NCI-H2196 treated with DMSO at 0.1 percent for 48 hours (cell line): ENCODE results near the gene DDHD1.

Source experiments
- DNase-seq: peaks from one replicate; lab custom pipeline; 2025; ENCODE audit not compliant: unreplicated experiment; lab: John Stamatoyannopoulos, UW

Gene DDHD1

DNA sequence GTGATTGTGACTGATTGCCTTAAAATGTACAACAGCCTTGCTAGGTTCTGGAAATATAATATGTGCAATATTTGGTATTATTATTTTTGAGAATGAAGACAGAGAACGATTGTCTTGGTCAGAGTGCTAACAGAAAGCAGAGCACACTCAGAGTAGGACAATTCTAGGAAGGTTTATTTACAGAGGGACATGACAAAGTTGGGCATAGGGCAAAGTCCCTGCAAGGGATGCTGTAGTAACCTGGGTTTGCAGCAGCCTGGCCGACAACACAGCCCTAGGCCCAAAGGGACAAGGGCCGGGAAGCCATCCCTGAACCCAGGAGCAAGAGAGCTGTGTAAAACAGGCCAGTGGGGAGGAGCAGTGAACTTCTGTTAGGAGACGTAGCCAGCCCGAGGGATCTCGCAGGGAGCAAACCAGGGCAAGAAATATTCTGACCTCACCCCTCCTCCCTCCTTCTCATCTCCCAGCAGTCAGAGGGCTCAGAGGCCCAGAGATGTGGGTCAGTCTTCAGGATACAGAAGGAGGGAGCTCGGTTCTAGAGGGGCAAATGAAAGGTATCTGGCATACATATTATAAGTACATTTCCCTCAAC, 151.2 kb downstream of the DDHD1 start:
- no peak for DNase-seq

DNA sequence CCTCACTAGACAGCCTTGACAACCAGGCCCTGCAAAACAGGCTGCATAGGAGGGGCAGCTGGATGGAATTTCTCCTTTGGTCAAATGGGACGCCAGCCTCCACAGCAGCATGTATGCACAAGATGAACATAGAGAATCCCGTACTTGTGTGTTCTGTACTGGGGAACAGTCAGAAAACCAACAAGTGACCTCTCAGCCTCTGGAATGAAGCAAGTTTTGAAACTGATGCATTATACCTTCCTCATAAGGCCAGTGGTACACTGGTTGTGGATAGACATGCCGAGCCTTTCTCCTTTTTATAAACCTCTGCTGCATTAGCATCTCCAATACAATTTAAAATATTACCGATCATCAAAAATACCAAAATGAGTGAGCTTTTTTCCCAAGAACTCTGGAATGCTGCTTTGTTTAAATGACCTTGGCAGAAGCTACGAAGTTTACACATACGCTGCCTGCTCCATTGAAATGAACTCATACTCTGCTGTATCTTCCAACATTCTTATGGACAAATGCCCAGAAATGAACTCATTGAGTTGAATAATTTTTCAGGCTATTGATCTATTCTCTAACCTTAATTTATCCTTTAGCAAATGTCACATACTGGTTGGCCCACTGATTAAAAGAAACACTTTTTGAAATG, 154.6 kb downstream of the DDHD1 start:
- no peak for DNase-seq

DNA sequence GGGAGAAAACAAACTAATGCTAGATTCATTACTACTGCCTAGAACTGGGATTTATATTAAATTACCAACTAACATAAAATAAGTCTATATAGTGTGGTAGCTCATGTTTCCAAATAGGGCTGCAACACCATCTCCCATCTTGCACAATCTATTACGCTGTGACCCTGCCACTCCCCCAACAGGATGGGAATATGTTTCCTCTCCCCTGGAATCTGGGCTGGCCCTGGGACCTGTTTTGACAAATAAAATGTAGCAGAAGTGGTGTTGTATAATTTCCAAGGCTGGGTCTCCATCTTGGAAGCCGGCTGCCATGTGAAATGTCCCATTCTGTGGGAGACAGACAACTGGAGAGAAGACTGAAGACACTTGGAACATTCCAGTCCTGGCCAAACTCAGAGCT, 156.6 kb downstream of the DDHD1 start:
- DNase-seq = no peak

DNA sequence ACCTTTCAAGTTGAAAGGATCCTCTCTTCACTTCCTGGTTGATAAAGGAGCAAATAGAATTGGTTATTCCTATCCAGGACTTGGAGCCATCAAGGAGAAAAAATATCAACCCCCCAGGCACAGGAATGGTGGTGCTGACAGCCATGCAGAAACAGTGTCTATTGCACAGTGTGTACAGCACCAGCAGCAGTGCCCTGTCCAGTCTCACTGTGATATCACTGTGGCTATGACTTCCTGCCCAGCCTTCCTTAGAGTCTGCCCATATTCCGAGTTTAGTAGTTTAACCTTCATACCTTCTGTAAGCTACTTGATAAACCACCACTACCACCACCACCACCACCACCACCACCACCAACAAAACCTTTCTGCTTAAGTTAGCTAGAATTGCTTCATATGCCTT, 157.1 kb downstream of the DDHD1 start:
- DNase-seq = no peak

DNA sequence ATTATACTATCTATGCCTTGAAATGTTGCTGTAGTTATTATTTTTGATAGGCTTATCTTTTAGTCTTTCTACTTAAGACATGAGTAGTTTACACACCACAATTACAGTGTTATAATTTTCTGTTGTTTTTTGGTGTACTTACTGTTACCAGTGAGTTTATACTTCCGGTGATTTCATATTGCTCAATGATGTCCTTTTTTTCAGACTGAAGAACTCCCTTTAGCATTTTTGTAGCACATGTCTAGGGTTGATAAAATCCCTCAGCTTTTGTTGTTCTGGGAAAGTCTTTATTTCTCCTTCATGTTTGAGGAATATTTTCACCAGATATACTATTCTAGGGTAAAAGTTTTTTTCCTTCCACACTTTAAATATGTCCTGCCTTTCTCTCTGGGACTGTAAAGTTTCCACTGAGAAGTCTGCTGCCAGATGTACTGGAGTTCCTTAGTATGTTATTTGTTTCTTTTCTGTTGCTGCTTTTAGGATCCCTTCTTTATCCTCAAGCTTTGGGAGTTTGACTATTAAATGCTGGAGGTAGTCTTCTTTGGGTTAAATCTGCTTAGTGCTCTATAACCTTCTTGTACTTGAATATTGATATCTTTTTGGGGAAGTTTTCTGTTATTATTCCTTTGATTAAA, 160.8 kb downstream of the DDHD1 start:
- no peak for DNase-seq

DNA sequence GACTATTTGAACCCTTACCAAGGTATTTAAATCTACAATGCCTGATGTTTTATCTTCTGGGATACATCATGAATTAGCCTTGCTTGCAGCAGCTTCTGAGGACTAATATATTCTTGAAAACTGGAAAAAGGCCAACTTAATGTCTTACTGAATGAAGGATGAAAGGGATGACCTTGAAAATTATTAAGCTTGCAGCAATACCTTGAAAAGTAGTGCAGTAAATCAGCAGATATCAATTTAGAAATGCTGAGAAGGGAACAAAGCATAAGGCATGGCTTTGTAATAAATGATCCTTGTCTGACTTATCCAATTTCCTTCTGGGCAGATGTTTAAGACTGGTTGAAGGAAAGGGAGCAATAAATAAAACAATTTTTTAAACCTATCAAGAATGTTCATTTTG, 165.0 kb downstream of the DDHD1 start:
- DNase-seq = no peak

DNA sequence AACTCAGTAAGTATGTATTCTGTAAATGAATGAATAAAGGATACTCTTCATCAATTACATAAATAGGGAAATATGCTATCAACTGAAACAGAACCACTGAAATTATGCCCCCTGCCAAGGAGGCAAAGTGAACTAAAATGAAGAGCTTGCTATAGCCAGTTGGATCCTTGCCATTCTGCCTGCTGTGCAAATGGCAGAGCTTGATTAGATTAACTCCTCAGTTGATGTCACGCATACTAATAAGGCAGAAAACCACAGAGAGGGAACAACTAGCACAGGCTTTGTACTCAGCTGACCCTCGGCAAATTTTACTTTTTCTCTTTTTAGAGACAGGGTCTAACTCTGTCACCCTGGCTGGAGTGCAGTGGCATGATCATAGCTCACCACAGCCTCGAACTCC, 165.6 kb downstream of the DDHD1 start:
- DNase-seq = no peak

DNA sequence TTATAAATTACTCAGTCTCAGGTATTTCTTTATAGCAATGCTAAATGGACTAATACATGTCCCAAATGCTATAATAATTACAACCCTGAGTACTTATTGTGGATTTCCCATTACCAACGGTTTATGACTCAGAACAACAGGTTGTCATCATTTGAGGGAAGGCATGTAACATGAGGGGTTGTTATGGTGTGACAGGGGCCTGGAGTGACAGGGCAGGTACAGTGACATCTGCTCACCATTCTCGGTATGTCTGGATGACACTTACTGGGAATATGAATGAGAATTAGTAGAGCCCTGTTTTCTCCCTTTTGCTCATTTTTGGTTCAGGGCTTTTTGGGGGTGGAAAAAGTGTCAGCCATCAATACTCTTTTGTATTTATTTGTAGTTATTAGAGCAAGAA, 166.1 kb downstream of the DDHD1 start:
- DNase-seq = no peak
